ENCODE data around the gene WEE2. TPM values are rescaled to one million over a fixed set of nuclear protein-coding genes. Genes with fewer than 3 reads are reported as not detected.

Gene WEE2
- total RNA-seq, 3 donors from 2014 or later, result not detected

DNA sequence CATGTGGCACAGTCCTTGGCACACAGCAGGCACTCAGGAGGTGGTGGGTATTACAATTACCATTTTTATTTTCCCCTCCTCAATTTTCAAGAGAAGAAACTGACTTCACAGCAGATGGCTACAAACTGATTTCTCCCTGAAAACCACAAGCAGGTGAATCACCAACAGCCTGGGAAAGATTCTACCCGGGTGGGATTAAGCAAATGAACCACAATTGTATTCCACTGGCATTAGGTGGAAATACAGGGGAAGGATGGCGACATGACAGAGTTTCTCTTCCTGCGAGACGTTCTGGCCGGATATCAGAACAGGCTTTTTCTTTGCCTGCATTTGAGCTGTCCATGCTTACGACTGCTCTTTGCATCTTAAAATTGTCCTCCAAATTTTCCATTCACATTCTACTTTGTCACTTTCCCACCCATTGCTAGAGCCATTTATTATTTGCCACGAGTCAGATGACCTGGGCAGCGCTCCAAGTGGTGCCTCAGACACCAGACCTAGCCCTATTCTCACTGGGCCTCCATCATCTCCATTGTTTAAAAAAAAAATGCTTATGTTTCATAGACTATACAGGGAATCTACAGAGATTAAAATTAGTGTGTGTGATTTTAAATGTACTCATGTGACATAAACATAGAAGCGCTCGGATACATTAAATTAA is 10.8 kb upstream of the WEE2 start:
- Histone ChIP-seq H3K9me3 (no peaks in the 10 kb centered on the region), H3K27me3 (no peaks in the 10 kb centered on the region), H3K4me1 (no peaks in the 10 kb centered on the region), H3K27ac (no peak overlapping the region), H3K4me3 (no peak overlapping the region), H3K36me3 (no peaks in the 10 kb centered on the region)
- TF ChIP-seq, protein P1, sequence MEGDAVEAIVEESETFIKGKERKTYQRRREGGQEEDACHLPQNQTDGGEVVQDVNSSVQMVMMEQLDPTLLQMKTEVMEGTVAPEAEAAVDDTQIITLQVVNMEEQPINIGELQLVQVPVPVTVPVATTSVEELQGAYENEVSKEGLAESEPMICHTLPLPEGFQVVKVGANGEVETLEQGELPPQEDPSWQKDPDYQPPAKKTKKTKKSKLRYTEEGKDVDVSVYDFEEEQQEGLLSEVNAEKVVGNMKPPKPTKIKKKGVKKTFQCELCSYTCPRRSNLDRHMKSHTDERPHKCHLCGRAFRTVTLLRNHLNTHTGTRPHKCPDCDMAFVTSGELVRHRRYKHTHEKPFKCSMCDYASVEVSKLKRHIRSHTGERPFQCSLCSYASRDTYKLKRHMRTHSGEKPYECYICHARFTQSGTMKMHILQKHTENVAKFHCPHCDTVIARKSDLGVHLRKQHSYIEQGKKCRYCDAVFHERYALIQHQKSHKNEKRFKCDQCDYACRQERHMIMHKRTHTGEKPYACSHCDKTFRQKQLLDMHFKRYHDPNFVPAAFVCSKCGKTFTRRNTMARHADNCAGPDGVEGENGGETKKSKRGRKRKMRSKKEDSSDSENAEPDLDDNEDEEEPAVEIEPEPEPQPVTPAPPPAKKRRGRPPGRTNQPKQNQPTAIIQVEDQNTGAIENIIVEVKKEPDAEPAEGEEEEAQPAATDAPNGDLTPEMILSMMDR (IDR thresholded peaks at IDR 0.05), result no peak
- no peak for TF ChIP-seq POLR2AphosphoS5 (IDR thresholded peaks at IDR 0.05)
- no peak for TF ChIP-seq POLR2A (IDR thresholded peaks at IDR 0.05)
- intact Hi-C loops (cut with DNase I; ENCODE audit: low total_unique reads), result no loop called here
- DNase-seq (ENCODE audit: low spot score in 2 of 2), result no peak

DNA sequence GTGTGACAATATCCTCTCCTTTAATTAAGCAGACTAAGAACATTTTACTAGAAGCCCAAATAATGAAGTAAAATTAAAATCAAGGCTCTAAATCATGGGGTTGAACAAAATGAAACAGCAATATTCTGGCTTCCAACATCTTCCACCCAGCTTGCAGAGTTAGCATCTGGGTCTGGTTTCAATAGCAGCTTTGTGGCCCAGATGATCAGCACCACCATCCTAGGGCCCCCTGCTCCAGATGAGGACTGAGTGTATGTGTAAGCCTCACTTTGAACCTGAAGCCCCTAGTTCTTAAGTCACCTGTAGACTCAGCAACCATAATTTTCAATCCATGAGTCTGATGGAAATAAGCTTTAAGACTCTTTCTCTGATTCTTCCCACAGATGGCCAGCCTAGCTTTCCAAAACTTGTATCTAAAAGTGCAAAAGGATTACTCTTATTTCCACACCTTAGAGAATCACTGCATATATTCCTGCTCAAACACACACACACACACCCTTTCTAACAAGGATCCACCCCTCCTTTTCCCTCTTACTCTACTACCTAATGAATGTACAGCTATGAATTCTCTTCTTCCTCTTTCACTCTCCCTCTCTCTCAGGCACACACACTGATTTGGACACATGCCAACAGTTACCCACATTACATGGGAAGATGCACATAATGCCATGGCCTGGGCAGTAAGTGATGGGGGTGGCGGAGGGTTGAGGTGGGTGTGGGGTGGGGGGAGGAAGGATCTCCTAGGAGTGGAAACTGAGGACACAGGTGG is 9.7 kb upstream of the WEE2 start:
- H3K27me3 ChIP-seq, result no peaks in the 10 kb centered on the region
- no peak for DNase-seq (ENCODE audit: low spot score in 2 of 2)
- intact Hi-C loops (cut with DNase I; ENCODE audit: low total_unique reads), result no loop called here
- H3K27ac ChIP-seq, result no peak overlapping the region
- H3K4me1 ChIP-seq, result peaks cover 0 to 3% of the 10 kb centered on the region in 2 donors
- H3K4me3 ChIP-seq, result no peak overlapping the region
- H3K9me3 ChIP-seq, result no peaks in the 10 kb centered on the region
- H3K36me3 ChIP-seq, result no peaks in the 10 kb centered on the region
- no peak for TF ChIP-seq POLR2AphosphoS5 (IDR thresholded peaks at IDR 0.05)
- TF ChIP-seq, protein P1 (IDR thresholded peaks at IDR 0.05), result no peak
- TF ChIP-seq POLR2A (IDR thresholded peaks at IDR 0.05), result no peak

DNA sequence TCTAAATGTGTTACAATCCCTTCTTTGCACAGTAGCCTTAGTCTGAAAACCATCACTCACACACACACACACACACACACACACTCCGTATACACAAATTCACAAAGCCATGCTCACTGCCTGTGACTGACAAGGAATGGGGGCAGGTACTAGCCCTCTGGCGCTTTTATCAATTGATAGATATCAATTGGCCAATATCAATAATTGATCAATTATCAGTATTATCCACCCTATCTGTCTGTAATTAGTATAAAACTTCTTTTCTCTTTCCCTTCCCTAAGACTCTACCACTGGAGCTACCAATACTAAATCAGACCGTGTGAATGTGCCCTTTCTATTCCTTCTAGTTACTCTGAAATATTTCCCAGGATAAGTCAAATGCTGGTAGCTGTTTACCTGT is 8.3 kb upstream of the WEE2 start:
- DNase-seq (ENCODE audit: low spot score in 2 of 2), result no peak
- Histone ChIP-seq H3K27ac (no peak overlapping the region), H3K9me3 (no peaks in the 10 kb centered on the region), H3K36me3 (no peaks in the 10 kb centered on the region), H3K27me3 (no peaks in the 10 kb centered on the region), H3K4me3 (no peak overlapping the region), H3K4me1 (peaks cover 0 to 3% of the 10 kb centered on the region in 2 donors)
- intact Hi-C loops (cut with DNase I; ENCODE audit: low total_unique reads), result no loop called here
- TF ChIP-seq, protein P1 (IDR thresholded peaks at IDR 0.05), result no peak

DNA sequence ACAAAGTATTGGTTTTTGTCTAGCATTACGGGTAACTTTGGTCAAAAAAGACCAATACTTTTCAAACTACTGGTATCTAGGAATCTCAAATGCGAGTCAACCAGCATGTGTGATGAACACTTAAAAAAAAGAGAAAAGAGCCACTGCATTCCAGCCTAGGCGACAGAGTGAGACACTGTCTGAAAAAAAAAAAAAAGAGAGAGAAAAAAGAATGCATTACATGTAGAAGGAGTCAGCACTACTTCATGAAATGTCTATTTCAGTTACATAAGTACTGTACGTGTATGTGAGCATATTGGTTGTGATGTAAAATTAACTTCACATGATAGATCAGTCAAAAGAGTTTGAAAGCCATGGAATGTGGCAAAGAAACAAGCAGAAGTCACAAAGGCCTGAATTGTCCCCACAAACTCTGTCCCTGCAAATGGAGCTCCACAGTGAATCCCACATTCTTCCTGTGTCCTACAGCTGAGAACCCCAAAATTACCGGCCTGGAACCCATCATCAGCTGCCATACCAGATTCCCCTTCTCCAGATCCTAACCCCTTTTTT is 7.8 kb upstream of the WEE2 start:
- Histone ChIP-seq H3K4me3 (peak overlapping the region in 2 of 3 donors; percentile 91 to 97), H3K36me3 (no peaks in the 10 kb centered on the region), H3K9me3 (no peaks in the 10 kb centered on the region), H3K4me1 (peaks cover 0 to 3% of the 10 kb centered on the region in 2 donors), H3K27me3 (no peaks in the 10 kb centered on the region), H3K27ac (peak overlapping the region; percentile 86 to 92)
- TF ChIP-seq POLR2A (IDR thresholded peaks at IDR 0.05), result no peak
- no peak for TF ChIP-seq POLR2AphosphoS5 (IDR thresholded peaks at IDR 0.05)
- TF ChIP-seq, protein P1 (IDR thresholded peaks at IDR 0.05), result no peak
- DNase-seq (ENCODE audit: low spot score in 2 of 2), result no peak
- intact Hi-C loops (cut with DNase I; ENCODE audit: low total_unique reads), result no loop called here

DNA sequence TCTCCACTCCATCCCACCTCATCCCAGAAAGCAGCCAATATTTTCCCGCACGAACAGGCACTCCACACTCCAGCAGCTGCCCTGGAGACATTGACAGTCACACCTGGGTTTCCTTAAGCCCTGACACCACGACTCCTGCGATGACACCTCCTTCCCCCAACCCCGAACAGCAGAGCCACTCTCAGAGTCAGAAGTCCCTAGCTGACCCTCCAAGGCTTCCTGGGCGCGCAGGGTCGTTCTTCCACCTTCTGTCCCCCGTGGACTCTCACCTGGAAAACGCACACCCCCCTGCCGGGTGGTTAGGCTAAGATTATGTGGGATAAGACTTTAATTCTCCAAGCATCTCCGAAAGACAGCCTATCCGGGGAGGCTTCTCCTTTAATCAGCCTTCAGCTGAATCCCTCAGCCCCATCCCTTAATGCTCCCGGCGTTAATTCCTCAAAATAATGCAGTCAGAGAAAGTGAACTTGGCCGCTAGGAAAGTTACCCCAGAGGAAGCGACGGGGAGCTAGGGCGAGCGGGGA is 7.2 kb upstream of the WEE2 start:
- intact Hi-C loops (cut with DNase I; ENCODE audit: low total_unique reads), result no loop called here
- peaks cover 0 to 3% of the 10 kb centered on the region in 2 donors for H3K4me1 ChIP-seq
- H3K27ac ChIP-seq, result peak overlapping the region; percentile 86 to 92

More for the DNA sequence above, 7.2 kb upstream of the WEE2 start:
- Histone ChIP-seq H3K9me3 (no peaks in the 10 kb centered on the region), H3K4me3 (peak overlapping the region; percentile 84 to 97 (median 91)), H3K36me3 (no peaks in the 10 kb centered on the region), H3K27me3 (no peaks in the 10 kb centered on the region)
- no peak for TF ChIP-seq POLR2AphosphoS5 (IDR thresholded peaks at IDR 0.05)
- TF ChIP-seq, protein P1 (IDR thresholded peaks at IDR 0.05), result no peak
- no peak for TF ChIP-seq POLR2A (IDR thresholded peaks at IDR 0.05)
- no peak for DNase-seq (ENCODE audit: low spot score in 2 of 2)

Measured in breast epithelium (tissue), 4 donors.